GM19397 (cell line): ENCODE data around the gene PDE6D.
"Not testable (repeated sequence)": the region's sequence is repeated elsewhere in the genome, so short reads cannot be mapped to it uniquely, and the experiment has no call there.

Experiments used
- ATAC-seq: cut with Tn5 transposase; IDR thresholded peaks from one replicate; pipeline ENCODE4 v1.9.1; 2021; ENCODE audit warnings: mild to moderate bottlenecking, moderate library complexity; ENCODE audit not compliant: unreplicated experiment

Gene PDE6D

DNA sequence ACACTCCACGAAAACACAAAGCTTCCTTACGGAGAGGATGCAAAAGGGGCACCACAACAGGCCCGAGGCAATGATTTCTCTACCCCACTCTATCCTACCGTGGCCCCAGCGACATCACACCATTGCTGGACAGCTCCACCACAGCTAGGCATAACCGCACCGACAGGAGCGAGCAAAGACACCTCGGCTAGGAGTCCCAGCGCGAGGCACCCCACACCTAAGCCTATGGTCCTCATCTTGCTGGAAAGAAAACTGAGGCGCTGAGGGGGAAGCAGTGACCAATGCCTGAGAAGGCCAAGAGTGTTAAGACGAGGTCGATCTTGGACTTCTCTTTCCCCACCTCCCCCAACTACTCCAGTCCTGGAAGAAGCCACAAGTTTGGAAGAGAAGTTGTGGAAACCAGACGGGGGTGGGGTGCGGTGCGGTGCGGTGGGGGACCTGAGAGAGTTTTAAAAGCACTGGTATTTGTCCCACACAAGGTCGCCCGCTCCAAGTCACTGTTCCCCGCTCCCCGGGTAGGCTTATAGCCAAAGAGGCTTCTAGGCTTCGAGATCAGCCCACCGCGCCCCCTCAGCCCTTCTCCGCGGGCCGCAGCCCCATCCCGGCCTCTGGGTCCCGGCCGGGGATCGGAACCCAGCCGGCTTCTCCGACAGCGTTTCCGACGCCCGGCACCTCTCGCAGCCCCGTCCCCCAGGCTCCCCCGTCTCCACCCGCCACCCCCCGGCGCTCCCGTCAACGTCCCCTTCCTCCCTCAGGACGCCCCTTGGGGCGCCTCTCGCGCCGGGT is 766 bp downstream of the PDE6D start:
- peak; percentile 7 for ATAC-seq

DNA sequence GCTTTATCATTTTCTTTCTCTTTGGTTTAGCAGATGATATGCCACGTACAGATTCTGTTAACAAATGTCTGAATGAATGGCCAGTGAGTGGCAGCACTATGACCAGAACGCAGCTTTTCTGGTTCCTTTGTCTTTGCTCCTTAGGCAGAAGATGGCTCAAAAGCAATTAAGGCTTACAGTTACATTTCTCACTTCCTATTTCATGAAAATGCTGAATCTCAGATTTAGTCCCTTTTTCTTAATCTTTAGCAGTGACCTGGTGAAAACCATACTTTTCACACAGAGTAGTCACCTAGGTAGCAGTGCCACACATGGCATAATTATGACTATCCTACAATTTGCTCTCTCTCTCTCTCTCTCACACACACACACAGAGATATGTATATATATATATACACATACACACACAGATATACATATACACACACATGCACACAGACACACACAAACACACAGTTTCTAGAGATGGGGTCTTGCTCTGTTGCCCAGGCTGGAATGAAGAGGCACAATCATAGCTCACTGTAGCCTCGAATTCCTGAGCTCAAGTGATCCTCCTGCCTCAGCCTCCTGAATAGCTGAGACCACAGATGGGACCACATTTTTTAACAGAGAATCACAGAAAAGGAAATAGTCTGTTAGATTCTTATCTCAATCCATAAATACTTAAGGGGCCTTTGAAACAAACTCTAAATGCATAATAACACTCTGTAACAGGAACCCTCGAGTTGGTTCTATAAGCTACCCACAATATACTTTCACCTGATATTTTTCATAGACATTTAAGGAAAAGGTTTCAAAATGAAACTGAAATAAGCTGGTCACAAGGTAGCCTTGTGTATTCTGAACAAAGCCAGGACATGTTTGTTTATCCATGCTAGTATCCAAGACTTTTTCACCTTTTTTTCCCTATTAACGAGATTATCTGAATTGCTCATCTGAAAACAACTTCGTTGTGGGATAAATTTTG is 11.6 kb downstream of the PDE6D start:
- ATAC-seq = no peak

DNA sequence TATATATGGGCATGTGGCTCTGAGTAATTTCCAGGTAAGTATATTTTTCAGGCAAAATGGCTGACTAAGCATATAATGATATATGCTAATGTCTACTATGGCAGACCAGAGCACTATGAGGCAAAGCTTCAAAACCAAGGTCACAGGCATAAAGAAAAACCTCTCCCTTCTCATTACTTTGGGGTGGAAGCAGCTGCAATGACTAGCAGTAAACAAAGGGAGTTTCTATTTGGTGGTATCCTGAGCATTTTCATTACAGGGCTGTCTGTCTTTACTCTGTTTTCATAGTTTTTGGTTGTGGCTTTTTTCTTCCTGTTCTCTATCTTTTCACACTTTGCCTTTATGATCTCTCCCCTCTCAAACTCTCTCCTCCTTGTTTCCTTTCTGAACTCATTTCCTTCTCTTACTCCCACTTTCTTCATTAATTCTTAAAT is 15.6 kb downstream of the PDE6D start:
- no peak for ATAC-seq

DNA sequence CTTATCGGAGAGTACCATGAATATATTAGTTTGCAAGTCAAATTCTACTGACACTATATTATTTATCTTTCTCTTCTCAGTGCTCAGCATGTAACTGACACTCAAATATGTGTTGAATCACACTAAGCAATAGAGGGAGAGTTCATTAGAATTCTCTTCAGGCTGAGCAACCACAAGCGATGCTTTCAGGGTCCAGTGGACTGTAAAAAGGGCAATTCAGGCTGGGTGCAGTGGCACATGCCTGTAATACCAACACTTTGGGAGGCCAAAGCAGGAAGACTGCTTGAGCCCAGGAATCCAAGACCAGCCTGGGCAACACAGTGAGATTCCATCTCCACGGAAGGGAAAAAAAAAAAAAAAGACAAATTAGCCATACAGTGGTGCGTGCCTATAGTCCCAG is 16.3 kb downstream of the PDE6D start:
- ATAC-seq = no peak

DNA sequence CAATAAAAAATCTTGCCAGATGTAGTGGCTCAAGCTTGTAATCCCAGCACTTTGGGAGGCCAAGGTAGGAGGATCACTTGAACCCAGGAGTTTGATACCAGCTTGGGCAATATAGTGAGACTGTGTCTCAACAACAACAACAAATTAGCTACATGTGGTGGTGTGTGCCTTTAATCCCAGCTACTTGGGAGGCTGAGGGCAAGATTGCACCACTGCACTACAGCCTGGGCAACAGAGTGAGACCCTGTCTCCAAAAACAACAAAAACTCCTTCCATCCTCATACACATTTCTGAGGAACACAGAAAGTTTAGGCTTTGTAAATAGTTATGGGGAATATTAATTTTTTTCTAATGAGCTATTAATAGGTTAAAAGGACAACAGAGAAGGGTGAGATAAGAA is 17.0 kb downstream of the PDE6D start:
- ATAC-seq = no peak

DNA sequence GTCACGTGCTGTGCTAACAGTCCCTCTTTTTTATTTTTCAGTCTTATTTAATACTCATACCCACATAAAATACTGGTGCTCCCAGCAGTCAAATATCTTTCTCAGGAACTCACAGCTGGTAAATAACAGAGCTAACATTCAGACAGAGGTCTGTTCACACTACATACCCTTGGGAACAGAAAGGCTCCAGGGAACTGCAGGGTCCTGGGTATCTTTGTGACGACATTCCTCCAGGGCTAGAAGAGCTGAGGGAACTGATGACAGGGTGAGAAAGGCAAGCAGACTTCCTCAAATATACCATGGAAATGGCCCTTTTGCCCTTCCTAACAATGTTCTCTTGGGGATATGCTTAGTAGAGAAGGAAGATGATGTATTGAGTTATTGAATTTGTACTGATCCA is 19.3 kb downstream of the PDE6D start:
- ATAC-seq = no peak

DNA sequence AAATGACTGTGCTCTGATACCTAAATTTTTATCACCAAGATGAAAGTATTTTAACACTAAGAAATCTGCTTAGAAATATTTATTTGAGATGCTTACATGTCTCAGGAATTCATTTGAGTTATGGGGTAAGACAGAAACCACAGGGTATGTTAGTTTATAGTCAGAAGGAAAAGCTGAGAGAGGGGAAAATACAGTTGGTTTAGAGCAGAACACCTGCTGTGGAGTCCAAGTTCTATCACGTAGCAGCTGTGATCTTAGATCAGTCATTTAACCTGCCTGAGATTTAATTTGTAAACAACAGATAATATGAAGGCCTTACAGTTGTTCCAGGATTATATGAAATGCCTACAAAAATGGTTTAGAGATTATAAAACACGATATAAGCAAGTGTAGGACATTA is 29.0 kb downstream of the PDE6D start:
- ATAC-seq = no peak

DNA sequence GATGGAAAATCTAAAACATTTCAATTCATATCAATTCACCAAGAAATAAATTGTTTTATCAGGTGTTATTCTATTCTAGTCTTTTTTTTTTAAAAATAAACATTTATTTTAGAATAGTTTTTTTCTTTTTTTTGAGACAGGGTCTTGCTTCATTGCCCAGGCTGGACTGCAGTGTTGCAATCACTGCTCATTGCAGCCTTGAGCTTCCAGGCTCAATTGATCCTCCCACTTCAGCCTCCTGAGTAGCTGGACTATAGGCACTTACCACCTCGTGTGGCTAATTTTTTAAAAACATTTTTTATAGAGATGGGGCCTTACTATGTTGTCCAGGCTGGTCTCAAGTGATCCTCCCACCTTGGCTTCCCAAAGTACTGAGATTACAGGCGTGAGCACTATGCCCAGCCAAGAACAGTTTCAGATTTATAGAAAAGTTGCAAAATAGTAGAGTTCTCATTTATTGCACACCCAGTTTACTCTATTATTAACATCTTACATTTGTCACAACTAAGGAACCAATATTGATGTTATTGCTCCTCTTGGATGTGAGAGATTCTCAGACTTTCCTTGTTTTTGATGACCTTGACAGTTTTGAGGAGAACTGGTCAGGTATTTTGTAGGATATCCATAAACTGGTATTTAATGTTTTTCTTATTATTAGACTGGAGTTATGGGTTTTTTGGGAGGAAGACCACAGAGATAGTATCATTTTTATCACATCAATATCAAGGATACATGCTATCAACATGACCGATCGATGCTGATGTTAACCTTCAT is 29.9 kb downstream of the PDE6D start:
- no peak for ATAC-seq

DNA sequence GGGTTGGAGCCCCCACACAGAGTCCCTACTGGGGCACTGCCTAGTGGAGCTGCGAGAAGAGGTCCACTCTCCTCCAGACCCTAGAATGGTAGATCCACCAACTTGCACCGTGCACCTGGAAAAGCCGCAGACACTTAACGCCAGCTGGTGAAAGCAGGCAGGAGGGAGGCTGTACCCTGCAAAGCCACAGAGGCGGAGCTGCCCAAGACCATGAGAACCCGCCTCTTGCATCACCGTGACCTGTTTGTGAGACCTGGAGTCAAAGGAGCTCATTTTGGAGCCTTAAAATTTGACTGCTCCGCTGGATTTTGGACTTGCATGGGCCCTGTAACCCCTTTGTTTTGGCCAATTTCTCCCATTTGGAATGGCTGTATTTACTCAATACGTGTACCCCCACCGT is 32.1 kb downstream of the PDE6D start:
- not testable (repeated sequence) for ATAC-seq

DNA sequence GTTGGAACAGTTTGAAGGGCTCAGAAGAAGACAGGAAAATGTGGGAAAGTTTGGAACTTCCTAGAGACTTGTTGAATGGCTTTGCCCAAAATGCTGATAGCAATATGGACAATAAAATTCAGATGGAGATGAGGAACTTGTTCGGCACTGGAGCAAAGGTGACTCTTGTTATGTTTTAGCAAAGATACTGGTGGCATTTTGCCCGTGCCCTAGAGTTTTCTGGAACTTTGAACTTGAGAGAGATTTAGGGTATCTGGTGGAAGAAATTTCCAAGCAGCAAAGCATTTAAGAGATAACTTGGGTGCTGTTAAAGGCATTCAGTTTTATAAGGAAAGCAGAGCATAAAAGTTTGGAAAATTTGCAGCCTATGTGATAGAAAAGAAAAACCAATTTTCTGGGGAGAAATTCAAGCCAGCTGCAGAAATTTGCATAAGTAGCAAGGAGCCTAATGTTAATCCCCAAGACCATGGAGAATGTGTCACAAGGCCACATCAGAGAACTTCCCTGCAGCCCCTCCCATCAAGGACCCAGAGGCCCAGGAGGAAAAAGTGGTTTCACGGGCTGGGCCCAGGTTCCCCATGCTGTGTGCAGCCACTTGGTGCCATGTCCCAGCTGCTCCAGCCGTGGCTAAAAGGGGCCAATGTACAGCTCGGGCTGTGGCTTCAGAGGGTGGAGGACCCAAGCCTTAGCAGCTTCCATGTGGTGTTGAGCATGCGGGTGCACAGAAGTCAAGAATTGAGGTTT is 32.8 kb downstream of the PDE6D start:
- ATAC-seq = not testable (repeated sequence)

DNA sequence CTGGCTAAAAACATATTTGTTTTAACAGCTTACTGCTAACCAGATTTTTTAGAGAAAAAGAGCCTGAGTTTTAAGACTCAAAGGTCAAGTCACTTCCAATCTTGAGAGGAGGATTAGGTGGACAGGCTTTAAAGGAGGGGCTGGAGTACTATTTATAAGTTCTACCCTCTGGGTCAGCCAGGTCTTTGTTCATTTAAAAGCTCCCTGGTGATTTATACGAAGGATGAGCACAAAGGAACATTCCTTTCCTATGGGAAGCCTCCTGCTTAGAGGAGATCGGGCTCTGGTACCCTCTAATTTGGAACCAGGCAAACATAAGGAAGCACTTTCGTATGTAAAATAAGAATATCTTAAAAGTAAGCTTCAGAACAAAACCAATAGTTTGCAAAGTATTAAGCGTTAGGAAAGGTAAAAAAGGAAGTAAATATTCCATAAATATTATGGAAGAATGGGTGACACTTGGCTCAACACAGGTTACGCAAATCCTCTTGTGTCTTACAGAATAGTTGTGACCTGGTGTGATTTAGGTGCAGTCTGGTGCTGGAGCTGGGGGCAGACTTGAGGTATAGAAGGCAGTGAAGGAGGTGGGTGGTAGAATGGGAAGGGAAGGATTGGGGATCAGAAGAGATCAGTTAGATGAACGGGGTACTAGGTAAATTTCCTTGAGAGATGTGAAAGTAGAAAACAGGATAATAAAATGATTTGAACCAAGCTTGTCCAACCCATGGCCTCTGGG is 35.6 kb downstream of the PDE6D start:
- ATAC-seq = no peak

DNA sequence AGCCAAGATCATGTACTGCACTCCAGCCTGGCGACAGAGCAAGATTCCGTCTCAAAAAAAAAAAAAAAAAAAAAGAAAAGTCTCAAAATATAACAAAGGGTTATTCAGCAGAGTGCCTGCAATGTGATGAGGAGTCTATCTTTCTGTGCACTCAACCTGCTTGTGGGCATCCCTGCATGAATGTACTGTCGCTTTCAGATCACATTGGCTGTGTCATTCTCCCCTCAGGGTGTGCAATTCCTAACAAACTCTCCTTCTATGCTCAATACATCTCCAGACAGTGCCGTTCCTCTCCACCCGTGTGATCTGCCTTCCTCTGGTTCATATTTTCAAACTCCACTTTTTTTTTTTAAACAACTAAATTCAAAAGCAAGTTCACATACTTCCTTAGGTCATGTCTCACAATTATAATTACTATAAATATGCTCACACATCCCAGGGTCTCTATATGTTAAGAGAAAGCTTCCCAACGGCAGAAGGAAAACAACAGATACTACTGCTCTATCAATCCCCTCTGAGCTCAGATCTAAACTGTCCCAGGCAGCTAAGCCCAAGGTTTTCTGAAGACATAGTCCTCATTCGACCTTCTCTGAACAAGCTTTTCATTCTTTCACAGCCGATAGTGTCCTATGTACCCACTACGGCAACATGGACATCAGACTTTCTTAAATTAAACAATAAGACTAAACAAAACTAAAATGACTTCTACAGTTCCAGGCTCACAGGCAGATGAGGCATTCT is 37.5 kb downstream of the PDE6D start:
- ATAC-seq = no peak

DNA sequence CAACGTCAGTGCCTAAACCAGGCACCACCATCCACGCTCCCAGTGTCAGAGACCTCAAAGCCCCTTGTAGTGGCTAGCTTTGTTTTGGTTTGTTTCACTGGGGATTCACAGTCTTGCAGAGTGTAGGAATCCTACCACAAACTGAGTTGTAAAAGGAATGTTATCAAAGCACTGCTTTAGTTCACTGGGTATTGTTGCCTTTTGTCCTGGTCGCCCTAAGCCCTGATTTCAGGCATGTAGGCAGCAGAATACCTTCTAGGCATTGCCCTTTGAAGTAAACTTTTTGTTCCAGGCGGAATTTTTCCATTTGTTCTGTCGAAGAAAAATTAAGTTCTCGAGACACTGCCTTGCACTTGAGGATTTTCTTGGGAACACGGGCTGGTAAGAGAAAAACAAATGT is 43.3 kb downstream of the PDE6D start:
- no peak for ATAC-seq

DNA sequence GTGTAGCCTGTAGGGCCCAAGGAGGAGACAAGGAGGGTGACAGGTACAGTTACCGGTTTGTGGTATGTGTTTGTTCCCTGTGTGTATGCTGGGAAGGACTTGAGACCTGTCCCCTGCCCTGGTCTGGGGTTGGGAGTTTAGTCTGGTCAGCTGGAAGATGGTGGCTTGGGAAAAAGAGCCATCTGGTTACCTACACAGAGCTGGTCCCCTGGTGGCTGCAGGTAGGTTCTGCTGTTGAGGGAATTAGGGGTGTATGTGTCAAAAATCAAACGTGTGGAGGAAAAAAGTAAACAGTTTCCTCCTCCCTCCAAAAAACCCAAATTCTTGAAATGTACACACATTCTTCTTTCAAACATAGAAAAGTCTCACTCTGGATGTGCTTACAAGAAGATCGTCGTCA is 48.5 kb downstream of the PDE6D start:
- ATAC-seq = no peak

DNA sequence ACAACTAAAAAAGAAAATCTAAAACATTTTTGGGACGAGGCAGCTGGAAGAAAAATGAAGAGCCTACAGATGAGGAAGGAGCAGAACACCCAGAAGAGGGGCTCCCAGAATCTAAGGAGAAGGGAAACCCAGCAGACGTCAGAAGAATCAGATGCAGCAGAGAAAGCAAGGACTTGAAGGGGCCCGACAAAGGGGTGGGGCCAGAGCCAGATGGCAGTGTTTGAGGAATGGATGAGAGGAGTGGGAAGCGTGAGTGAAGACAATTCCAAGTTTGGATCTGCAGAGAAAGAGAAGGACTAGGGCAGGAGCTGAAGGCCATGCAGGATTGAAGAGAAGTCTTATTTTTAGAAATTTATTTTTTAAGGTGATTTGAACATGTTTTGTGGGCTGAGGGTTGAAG is 53.5 kb downstream of the PDE6D start:
- ATAC-seq = no peak

DNA sequence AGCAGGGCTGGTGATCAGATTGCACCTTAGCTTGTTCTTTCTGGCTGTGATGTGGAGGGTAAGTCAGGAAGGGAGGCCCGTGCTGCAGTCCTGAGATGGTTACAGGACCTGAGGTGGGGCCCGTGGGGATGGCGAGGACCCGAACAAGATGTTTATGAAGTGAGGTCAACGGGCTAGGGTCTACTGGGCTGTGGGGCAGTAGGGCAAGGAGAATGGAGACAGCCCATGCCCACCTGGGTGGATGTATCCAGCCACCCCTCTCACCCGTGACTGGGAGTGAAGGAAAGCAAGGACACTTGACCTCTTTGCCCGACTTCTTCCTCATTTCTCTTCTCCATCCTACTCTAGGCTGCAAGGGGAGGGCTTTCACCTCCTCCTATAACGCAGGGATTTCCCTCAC is 54.8 kb downstream of the PDE6D start:
- ATAC-seq = no peak

DNA sequence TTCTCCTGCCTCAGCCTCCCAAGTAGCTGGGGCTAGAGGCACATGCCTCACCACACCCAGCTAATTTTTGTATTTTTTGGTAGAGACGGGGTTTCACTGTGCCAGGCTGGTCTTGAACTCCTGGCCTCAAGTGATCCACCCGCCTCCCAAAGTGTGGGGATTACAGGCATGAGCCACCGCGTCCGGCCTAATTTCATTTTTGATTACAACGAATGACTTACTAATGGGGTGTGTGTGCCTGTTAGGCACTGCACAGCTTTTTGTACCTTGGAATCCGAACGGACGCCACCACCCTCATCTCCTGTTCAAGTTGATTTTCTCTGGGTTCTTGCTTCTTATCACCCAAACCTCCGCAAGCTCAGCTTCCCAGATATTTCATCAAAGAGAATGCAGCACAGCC is 55.6 kb downstream of the PDE6D start:
- no peak for ATAC-seq

DNA sequence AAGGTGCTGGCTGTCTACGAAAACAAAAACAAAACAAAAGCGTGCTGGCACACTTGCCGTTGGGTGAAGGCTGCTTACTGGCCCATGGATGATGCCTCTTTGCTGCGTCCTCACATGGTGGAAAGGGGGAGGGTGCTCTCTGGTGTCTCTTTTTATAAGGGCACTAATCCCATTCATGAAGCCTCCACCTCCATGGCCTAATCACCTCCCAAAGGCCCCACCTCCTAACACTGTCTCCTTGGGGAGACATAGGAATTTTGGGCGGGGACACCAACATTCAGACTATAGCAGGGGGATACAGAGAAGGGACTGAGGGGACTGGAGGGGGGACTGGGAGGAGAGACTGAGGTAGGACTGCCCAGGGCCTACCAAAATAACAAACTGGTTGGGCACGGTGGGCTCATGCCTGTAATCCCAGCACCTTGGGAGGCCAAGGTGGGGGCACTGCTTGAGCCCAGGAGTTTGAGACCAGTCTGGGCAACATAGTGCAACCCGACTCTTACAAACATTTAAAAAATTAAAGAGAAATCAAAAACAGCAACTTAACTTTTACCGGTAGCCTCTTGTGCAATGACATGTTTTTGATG is 58.3 kb downstream of the PDE6D start:
- ATAC-seq = no peak
